ENCODE measurements around the gene TEDC1.

Gene TEDC1

DNA sequence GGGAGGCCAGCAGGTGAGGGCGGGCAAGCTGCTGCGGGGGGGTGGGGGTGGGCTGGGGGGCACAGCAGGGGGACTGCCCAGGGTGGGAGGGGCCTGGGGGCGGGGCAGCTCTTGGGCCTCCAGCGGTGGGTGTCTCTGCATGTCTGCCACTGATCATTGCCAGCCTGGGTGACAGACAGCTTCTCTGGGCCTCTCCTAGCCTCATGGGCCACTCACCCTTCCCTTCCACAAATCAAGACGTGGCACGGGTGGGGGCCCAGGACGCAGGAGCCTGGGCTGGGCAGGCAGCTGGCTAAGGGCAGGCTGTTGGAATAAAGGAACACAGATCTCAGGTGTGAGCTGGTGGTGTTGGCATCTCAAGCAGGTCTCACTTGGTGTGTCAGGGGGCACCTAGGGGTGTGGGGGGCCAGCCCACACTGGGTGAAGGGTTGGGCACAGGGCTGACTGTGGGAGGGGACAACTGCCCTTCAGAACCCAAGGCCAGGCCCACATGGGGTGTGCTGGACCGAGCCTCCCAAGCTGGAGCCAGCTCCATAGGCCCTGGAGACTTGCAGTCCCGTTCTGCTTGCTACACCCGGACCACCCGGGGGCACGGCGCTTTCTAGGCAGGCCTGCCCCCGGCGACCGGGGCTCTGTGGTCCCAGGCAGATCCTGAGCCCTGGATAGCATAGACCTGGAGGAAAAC is 3.0 kb downstream of the TEDC1 start:
- TF ChIP-seq SIN3A (IDR thresholded peaks at IDR 0.05; ENCODE audit: borderline replicate concordance, insufficient read depth, low read length) (no peak), FOXP2 (optimal IDR thresholded peaks at IDR 0.05; ENCODE audit: borderline replicate concordance, extremely low read depth, extremely low read length, insufficient read depth) (no peak), TAF1 (IDR thresholded peaks at IDR 0.05; ENCODE audit: borderline replicate concordance, insufficient read depth, low read length) (no peak), POLR2AphosphoS5 (IDR thresholded peaks at IDR 0.05; ENCODE audit: low read depth, low read length) (no peak)
- TF ChIP-seq, protein P1, sequence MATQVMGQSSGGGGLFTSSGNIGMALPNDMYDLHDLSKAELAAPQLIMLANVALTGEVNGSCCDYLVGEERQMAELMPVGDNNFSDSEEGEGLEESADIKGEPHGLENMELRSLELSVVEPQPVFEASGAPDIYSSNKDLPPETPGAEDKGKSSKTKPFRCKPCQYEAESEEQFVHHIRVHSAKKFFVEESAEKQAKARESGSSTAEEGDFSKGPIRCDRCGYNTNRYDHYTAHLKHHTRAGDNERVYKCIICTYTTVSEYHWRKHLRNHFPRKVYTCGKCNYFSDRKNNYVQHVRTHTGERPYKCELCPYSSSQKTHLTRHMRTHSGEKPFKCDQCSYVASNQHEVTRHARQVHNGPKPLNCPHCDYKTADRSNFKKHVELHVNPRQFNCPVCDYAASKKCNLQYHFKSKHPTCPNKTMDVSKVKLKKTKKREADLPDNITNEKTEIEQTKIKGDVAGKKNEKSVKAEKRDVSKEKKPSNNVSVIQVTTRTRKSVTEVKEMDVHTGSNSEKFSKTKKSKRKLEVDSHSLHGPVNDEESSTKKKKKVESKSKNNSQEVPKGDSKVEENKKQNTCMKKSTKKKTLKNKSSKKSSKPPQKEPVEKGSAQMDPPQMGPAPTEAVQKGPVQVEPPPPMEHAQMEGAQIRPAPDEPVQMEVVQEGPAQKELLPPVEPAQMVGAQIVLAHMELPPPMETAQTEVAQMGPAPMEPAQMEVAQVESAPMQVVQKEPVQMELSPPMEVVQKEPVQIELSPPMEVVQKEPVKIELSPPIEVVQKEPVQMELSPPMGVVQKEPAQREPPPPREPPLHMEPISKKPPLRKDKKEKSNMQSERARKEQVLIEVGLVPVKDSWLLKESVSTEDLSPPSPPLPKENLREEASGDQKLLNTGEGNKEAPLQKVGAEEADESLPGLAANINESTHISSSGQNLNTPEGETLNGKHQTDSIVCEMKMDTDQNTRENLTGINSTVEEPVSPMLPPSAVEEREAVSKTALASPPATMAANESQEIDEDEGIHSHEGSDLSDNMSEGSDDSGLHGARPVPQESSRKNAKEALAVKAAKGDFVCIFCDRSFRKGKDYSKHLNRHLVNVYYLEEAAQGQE (IDR thresholded peaks at IDR 0.05; ENCODE audit: insufficient read depth in 1 of 2, low read depth in 2 of 2, low read length in 2 of 2), result no peak

DNA sequence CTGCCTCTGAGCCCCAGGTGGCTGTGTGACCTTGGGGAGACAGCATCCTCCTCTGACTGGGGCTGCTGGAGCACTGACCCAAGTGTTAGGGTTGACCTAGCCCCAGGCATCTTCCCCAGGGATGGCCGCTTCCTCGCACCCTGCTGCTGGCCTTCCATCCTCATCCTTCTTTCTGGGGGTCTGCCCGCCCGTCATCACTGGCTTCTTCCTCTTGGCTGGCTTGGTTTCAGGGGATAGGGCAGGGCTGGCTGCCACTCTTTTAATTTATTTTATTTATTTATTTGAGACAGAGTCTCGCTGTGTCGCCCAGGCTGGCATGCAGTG is 3.5 kb downstream of the TEDC1 start:
- no peak for TF ChIP-seq SIN3A (IDR thresholded peaks at IDR 0.05; ENCODE audit: borderline replicate concordance, insufficient read depth, low read length)

DNA sequence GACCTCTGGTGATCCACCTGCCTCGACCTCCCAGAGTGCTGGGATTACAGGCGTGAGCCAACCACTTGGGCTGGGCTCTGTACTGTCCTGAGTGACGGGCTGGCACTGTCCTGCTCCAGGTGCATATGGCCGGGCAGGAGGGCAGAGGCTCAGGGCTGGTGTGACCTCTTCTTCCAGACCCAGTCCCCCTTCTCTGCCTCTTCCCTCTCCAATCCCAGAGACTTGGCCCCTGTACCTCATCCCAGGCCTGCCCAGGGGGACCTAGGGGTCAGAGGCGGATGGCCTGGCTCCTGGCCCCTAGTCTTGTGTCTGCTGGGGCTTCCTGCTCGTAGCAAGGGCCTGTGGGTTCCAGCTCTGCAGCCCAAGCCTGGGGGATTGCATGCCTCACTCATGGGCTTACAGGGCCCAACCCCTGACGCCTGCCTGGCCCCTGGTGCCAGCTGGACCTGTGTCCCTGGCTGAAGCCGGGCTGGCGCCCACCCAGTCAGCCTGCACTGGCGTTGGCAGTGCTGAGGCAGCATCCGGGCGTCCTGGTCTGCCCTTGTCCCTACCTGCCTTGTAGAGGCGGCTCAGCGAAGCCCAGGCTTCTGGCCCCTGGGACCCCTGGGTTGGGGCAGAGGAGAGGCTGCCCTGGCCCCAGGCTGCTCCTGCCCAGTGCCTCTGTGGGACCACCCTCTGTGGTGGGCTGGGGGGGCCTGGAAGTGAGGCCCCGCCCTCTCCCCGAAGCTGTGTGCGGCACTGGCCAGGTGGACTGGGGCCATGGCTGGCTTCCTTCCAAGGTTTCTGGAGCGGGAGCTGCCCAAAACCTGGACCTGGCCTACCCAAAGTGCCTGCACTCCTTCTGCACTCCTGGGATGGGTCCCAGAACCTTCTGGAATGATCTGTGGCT is 4.3 kb downstream of the TEDC1 start:
- TF ChIP-seq, protein P1 (IDR thresholded peaks at IDR 0.05; ENCODE audit: insufficient read depth in 1 of 2, low read depth in 2 of 2, low read length in 2 of 2), result no peak
- TF ChIP-seq POLR2AphosphoS5 (IDR thresholded peaks at IDR 0.05; ENCODE audit: low read depth, low read length), result no peak
- TF ChIP-seq SIN3A (IDR thresholded peaks at IDR 0.05; ENCODE audit: borderline replicate concordance, insufficient read depth, low read length), result no peak
- TF ChIP-seq TAF1 (IDR thresholded peaks at IDR 0.05; ENCODE audit: borderline replicate concordance, insufficient read depth, low read length), result no peak
- no peak for TF ChIP-seq FOXP2 (optimal IDR thresholded peaks at IDR 0.05; ENCODE audit: borderline replicate concordance, extremely low read depth, extremely low read length, insufficient read depth)

DNA sequence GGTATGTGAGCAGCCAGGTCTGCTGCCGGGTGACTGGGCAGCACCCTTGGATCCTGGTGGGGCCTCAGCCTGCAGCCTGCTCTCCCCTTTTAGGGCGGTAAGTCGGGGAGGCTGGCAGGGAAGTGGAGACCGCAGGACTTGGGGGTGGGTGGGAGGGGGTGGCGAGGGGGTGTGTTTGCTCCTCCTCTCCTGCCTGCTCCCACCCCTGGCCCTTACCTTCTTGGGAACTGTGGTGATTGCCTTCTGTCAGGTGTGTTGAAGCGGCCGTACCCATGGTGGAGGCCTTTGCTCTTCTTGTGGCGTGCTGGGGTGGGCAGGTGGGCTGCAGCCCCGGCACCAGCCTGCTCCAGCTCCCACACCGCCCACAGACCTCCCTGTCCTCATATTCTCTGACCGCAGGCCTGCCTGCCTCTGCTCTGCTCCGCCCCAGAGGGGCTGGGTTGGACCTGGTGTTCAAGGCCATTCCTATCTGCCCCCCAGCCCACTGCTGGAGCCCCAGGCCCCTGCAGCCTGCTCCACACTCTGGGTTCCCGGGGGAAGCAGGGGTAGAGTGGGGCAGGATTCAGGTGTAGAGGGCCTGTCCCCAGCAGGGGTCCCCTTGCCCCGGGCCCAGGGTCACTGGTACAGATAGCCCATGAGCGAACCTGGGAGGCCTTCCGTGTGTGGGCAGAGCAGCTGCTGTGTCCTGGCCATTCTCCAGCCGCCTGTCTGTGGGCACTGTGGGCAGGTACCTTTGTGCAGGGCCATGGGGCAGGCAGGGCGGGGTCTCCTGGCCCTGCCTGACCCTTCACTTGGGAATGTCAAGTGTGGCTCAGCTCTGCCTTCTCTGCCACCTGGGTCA is 5.2 kb downstream of the TEDC1 start:
- no peak for TF ChIP-seq SIN3A (IDR thresholded peaks at IDR 0.05; ENCODE audit: borderline replicate concordance, insufficient read depth, low read length)
- TF ChIP-seq, protein P1 (IDR thresholded peaks at IDR 0.05; ENCODE audit: insufficient read depth in 1 of 2, low read depth in 2 of 2, low read length in 2 of 2), result no peak
- TF ChIP-seq POLR2AphosphoS5 (IDR thresholded peaks at IDR 0.05; ENCODE audit: low read depth, low read length), result no peak
- no peak for TF ChIP-seq FOXP2 (optimal IDR thresholded peaks at IDR 0.05; ENCODE audit: borderline replicate concordance, extremely low read depth, extremely low read length, insufficient read depth)
- TF ChIP-seq TAF1 (IDR thresholded peaks at IDR 0.05; ENCODE audit: borderline replicate concordance, insufficient read depth, low read length), result no peak

DNA sequence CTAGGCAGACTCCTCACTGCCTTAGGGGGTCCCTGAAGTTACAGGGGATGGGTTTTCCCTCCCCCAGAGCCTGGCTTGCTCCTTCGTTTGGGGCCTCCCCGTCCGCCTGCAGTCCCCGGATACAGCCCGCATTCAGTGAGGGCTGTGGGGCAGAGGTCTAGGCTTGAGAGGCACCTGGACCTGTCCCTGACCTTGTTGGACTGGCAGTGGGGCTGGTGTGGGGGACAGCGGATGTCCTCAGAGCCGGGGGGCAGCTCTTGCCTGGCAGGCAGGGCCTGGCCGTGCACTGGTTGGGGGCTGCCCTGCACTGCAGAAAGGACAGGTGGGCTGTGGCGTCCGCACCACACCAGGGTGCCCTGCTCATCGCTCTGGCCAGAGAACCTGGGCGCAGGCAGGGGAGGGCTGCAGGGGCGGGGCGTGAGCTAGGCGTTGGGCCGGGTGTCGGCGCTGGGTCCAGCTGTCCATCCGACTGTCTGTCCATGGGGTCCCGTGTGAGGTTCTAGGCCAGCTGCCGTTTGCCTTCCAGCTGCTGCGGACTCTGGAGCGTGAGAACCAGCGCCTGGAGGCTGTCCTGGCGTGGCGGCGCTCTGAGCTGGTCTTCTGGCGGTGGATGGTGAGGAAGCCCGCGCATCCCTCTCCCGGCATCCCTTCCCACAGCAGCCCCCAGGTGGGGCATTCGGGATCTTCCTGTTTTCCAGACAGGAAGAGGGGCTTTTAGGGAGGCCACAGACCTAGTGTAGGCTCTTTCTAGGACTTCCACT is 6.0 kb downstream of the TEDC1 start:
- TF ChIP-seq FOXP2 (optimal IDR thresholded peaks at IDR 0.05; ENCODE audit: borderline replicate concordance, extremely low read depth, extremely low read length, insufficient read depth), result no peak
- no peak for TF ChIP-seq TAF1 (IDR thresholded peaks at IDR 0.05; ENCODE audit: borderline replicate concordance, insufficient read depth, low read length)
- no peak for TF ChIP-seq POLR2AphosphoS5 (IDR thresholded peaks at IDR 0.05; ENCODE audit: low read depth, low read length)
- TF ChIP-seq SIN3A (IDR thresholded peaks at IDR 0.05; ENCODE audit: borderline replicate concordance, insufficient read depth, low read length), result no peak
- TF ChIP-seq, protein P1 (IDR thresholded peaks at IDR 0.05; ENCODE audit: insufficient read depth in 1 of 2, low read depth in 2 of 2, low read length in 2 of 2), result no peak
